Breast epithelium (tissue), 4 donors: ENCODE data around the gene SIGLEC5. TPM values are rescaled to one million over a fixed set of nuclear protein-coding genes. Genes with fewer than 3 reads are reported as not detected.
"Not testable (repeated sequence)": the region's sequence is repeated elsewhere in the genome, so short reads cannot be mapped to it uniquely, and the experiment has no call there.

Source experiments
- DNase-seq, 2 donors: peaks; one replicate each; pipeline ENCODE4 v3.0.0-alpha.2; 2019; ENCODE audit warnings: low spot score in 2 of 2
- H3K27ac ChIP-seq, 2 donors: fragments of 200-600 bp; sonication (generic) in 1 of 2; one replicate each; pipeline ENCODE4 v1.5.1; 2016 to 2019; ENCODE audit warnings: mild to moderate bottlenecking in 1 of 2
- H3K27me3 ChIP-seq, 2 donors: fragments of 200-600 bp; sonication (generic) in 1 of 2; one replicate each; pipeline versions ENCODE4 v1.5.1 to v1.6.0; 2017 to 2019; ENCODE audit warnings: control low read depth in 1 of 2, mild to moderate bottlenecking in 1 of 2
- H3K36me3 ChIP-seq: fragments of 200-600 bp; one replicate; pipeline ENCODE4 v1.5.1; 2019
- H3K4me1 ChIP-seq, 2 donors: fragments of 200-600 bp; sonication (generic); one replicate each; pipeline ENCODE4 v1.5.1; 2016 to 2019; ENCODE audit warnings: control low read depth in 1 of 2
- H3K4me3 ChIP-seq, 3 donors: fragments of 200-600 bp; sonication (generic); 1 replicate in 2 of 3; 2 replicates in 1 of 3; pipeline ENCODE4 v1.5.1; 2016 to 2019; ENCODE audit warnings: mild to moderate bottlenecking in 3 of 3, moderate library complexity in 2 of 3
- H3K9me3 ChIP-seq, 2 donors: fragments of 200-600 bp; sonication (generic) in 1 of 2; one replicate each; pipeline ENCODE4 v1.5.1; 2016 to 2019; ENCODE audit warnings: control low read depth in 1 of 2
- CTCF ChIP-seq, 3 donors: fragments of 450-650 bp; IDR thresholded peaks; one replicate each; pipeline ENCODE4 v1.5.1; 2016 to 2017; ENCODE audit warnings: antibody characterized with exemption in 3 of 3, mild to moderate bottlenecking in 3 of 3, moderate library complexity in 3 of 3
- POLR2A ChIP-seq: fragments of 450-650 bp; IDR thresholded peaks from one replicate; pipeline ENCODE4 v1.6.1; 2016; ENCODE audit warnings: antibody characterized with exemption, mild to moderate bottlenecking, moderate library complexity
- POLR2AphosphoS5 ChIP-seq, 3 donors: sonication (generic); formaldehyde crosslinking; IDR thresholded peaks; one replicate each; pipeline ENCODE4 v1.6.1; 2017; ENCODE audit warnings: antibody characterized with exemption in 3 of 3
- intact Hi-C: fragments of 100-400 bp; cut with DNase I; formaldehyde crosslinking; loops from one replicate; pipeline ENCODE4 v1.15.1; 2023; ENCODE audit warnings: low total_unique reads
- total RNA-seq, 3 donors: library from RNA; depleted of rRNA; stranded (reverse); fragments of >200 nt; gene quantifications; one replicate each; pipeline ENCODE4 v1.1.0, GENCODE V29; 2016

SIGLEC5 gene
- 1 to 10 TPM in 2 of 3 donors, not detected in 1; 1.6 to 1.8 TPM for total RNA-seq

GRCh38 chr19:51630315-51630714, at the start of gene SIGLEC5:
Gene SIGLEC5 (minus strand): TSS chr19:51630401. CDS start chr19:51630335, 66 bp downstream.
- peaks cover 0 to 21% of the 10 kb centered on the region in 2 donors for H3K27me3 ChIP-seq
- intact Hi-C loops, H3K9me3 ChIP-seq, H3K27ac ChIP-seq, DNase-seq, H3K4me1 ChIP-seq, H3K4me3 ChIP-seq, H3K36me3 ChIP-seq: not testable (repeated sequence)

- no peaks in the 10 kb centered on the region for H3K36me3 ChIP-seq
- peaks cover 0 to 7% of the 10 kb centered on the region in 2 donors for H3K27me3 ChIP-seq
- no peak overlapping the region for H3K4me3 ChIP-seq
- H3K9me3 ChIP-seq = no peaks in the 10 kb centered on the region
- no peak for TF ChIP-seq POLR2AphosphoS5 (IDR thresholded peaks at IDR 0.05)
- no peak for TF ChIP-seq CTCF (IDR thresholded peaks at IDR 0.05)
- TF ChIP-seq POLR2A = no peak
- no peak for DNase-seq
- no peaks in the 10 kb centered on the region for H3K4me1 ChIP-seq
- H3K27ac ChIP-seq = no peak overlapping the region
- intact Hi-C loops = no loop called here
Observed at GRCh38 chr19:51676566-51677083, 46.4 kb upstream of the SIGLEC5 start.

GRCh38 chr19:51675911-51676565, 45.8 kb upstream of the SIGLEC5 start:
- H3K4me3 ChIP-seq, H3K9me3 ChIP-seq, H3K27me3 ChIP-seq, H3K4me1 ChIP-seq, intact Hi-C loops, DNase-seq, H3K36me3 ChIP-seq, H3K27ac ChIP-seq: not testable (repeated sequence)

- H3K27ac ChIP-seq = no peak overlapping the region
- DNase-seq = no peak
- no peaks in the 10 kb centered on the region for H3K36me3 ChIP-seq
- intact Hi-C loops = no loop called here
- H3K9me3 ChIP-seq = no peaks in the 10 kb centered on the region
- H3K4me3 ChIP-seq = no peak overlapping the region
- H3K27me3 ChIP-seq = peaks cover 0 to 16% of the 10 kb centered on the region in 2 donors
- TF ChIP-seq POLR2A (no peak), POLR2AphosphoS5 (IDR thresholded peaks at IDR 0.05) (no peak), CTCF (IDR thresholded peaks at IDR 0.05) (no peak)
- H3K4me1 ChIP-seq = no peaks in the 10 kb centered on the region
Observed at GRCh38 chr19:51668216-51668615, 38.0 kb upstream of the SIGLEC5 start.

- Histone ChIP-seq H3K27ac (no peak overlapping the region), H3K4me1 (no peaks in the 10 kb centered on the region), H3K27me3 (peaks cover 0 to 27% of the 10 kb centered on the region in 2 donors), H3K9me3 (no peaks in the 10 kb centered on the region), H3K36me3 (no peaks in the 10 kb centered on the region), H3K4me3 (no peak overlapping the region)
- no peak for DNase-seq
- TF ChIP-seq CTCF (IDR thresholded peaks at IDR 0.05) = no peak
- TF ChIP-seq POLR2AphosphoS5 (IDR thresholded peaks at IDR 0.05) = no peak
- no peak for TF ChIP-seq POLR2A
- intact Hi-C loops = no loop called here
Observed at GRCh38 chr19:51664997-51665396, 34.8 kb upstream of the SIGLEC5 start.

GRCh38 chr19:51664131-51664530, 33.9 kb upstream of the SIGLEC5 start:
- Histone ChIP-seq H3K27me3 (peaks cover 0 to 27% of the 10 kb centered on the region in 2 donors), H3K9me3 (no peaks in the 10 kb centered on the region), H3K4me1 (no peaks in the 10 kb centered on the region), H3K27ac (no peak overlapping the region), H3K4me3 (no peak overlapping the region), H3K36me3 (no peaks in the 10 kb centered on the region)
- intact Hi-C loops = no loop called here
- DNase-seq = no peak
- TF ChIP-seq POLR2AphosphoS5 (IDR thresholded peaks at IDR 0.05) (no peak), CTCF (IDR thresholded peaks at IDR 0.05) (no peak)
